ENCODE results near the gene HEPN1. TPM values are rescaled to one million over a fixed set of nuclear protein-coding genes. Genes with fewer than 3 reads are reported as not detected.

Gene HEPN1
- total RNA-seq, 3 donors from 2014 or later, result not detected

GRCh38 chr11:124937336-124937935 is 18.4 kb downstream of the HEPN1 start:
- no peak for ATAC-seq

GRCh38 chr11:124938206-124938765 is 19.2 kb downstream of the HEPN1 start:
- no peak for ATAC-seq
- DNase-seq, result no peak
- peaks cover 3% of the 10 kb centered on the region for H3K4me1 Mint-ChIP-seq (ENCODE audit: low read depth)
- H3K36me3 Mint-ChIP-seq (ENCODE audit: insufficient read depth), result no peaks in the 10 kb centered on the region
- peaks cover 3% of the 10 kb centered on the region for H3K27me3 Mint-ChIP-seq (ENCODE audit: low read depth)
- no peak overlapping the region for H3K4me3 Mint-ChIP-seq
- no peaks in the 10 kb centered on the region for H3K9me3 Mint-ChIP-seq

More at GRCh38 chr11:124937336-124937935, 18.4 kb downstream of the HEPN1 start:
- Mint-ChIP-seq H3K27me3 (ENCODE audit: low read depth) (peaks cover 3% of the 10 kb centered on the region), H3K36me3 (ENCODE audit: insufficient read depth) (no peaks in the 10 kb centered on the region), H3K4me1 (ENCODE audit: low read depth) (no peaks in the 10 kb centered on the region), H3K4me3 (no peak overlapping the region), H3K9me3 (no peaks in the 10 kb centered on the region)
- no peak for DNase-seq

- Mint-ChIP-seq H3K4me3 (no peak overlapping the region), H3K27me3 (ENCODE audit: low read depth) (peaks cover 3% of the 10 kb centered on the region), H3K9me3 (no peaks in the 10 kb centered on the region), H3K4me1 (ENCODE audit: low read depth) (peaks cover 9% of the 10 kb centered on the region), H3K36me3 (ENCODE audit: insufficient read depth) (no peaks in the 10 kb centered on the region)
- DNase-seq, result no peak
- ATAC-seq, result no peak
Observed at GRCh38 chr11:124938970-124939369, 19.9 kb downstream of the HEPN1 start.

- ATAC-seq, result no peak
- H3K4me1 Mint-ChIP-seq (ENCODE audit: low read depth), result peaks cover 9% of the 10 kb centered on the region
Observed at GRCh38 chr11:124941703-124942102, 22.7 kb downstream of the HEPN1 start.

GRCh38 chr11:124942466-124943253 is 23.6 kb downstream of the HEPN1 start:
- Mint-ChIP-seq H3K9me3 (no peaks in the 10 kb centered on the region), H3K36me3 (ENCODE audit: insufficient read depth) (no peaks in the 10 kb centered on the region), H3K27me3 (ENCODE audit: low read depth) (no peaks in the 10 kb centered on the region), H3K4me1 (ENCODE audit: low read depth) (peaks cover 9% of the 10 kb centered on the region), H3K4me3 (no peak overlapping the region)
- DNase-seq, result no peak
- ATAC-seq, result no peak

More at GRCh38 chr11:124941703-124942102, 22.7 kb downstream of the HEPN1 start:
- H3K9me3 Mint-ChIP-seq, result no peaks in the 10 kb centered on the region
- H3K4me3 Mint-ChIP-seq, result no peak overlapping the region
- no peak for DNase-seq
- H3K27me3 Mint-ChIP-seq (ENCODE audit: low read depth), result no peaks in the 10 kb centered on the region
- H3K36me3 Mint-ChIP-seq (ENCODE audit: insufficient read depth), result no peaks in the 10 kb centered on the region

- no peaks in the 10 kb centered on the region for H3K27me3 Mint-ChIP-seq (ENCODE audit: low read depth)
- peaks cover under 1% of the 10 kb centered on the region for H3K9me3 Mint-ChIP-seq
- H3K4me3 Mint-ChIP-seq, result no peak overlapping the region
- DNase-seq, result no peak
- ATAC-seq, result no peak
- H3K4me1 Mint-ChIP-seq (ENCODE audit: low read depth), result peaks cover 10% of the 10 kb centered on the region
- H3K36me3 Mint-ChIP-seq (ENCODE audit: insufficient read depth), result peaks cover under 1% of the 10 kb centered on the region
Observed at GRCh38 chr11:124943254-124943616, 24.2 kb downstream of the HEPN1 start.

GRCh38 chr11:124943741-124944140 is 24.7 kb downstream of the HEPN1 start:
- ATAC-seq (no peak), DNase-seq (no peak)
- Mint-ChIP-seq H3K27me3 (ENCODE audit: low read depth) (no peaks in the 10 kb centered on the region), H3K36me3 (ENCODE audit: insufficient read depth) (peaks cover 3% of the 10 kb centered on the region), H3K4me1 (ENCODE audit: low read depth) (peaks cover 14% of the 10 kb centered on the region), H3K9me3 (peaks cover 6% of the 10 kb centered on the region), H3K4me3 (no peak overlapping the region)

- Mint-ChIP-seq H3K9me3 (peaks cover 8% of the 10 kb centered on the region), H3K27me3 (ENCODE audit: low read depth) (no peaks in the 10 kb centered on the region), H3K36me3 (ENCODE audit: insufficient read depth) (peaks cover 3% of the 10 kb centered on the region), H3K4me3 (no peak overlapping the region), H3K4me1 (ENCODE audit: low read depth) (peaks cover 14% of the 10 kb centered on the region)
- ATAC-seq, result no peak
- no peak for DNase-seq
Observed at GRCh38 chr11:124944565-124944964, 25.5 kb downstream of the HEPN1 start.

- Mint-ChIP-seq H3K9me3 (peaks cover 8% of the 10 kb centered on the region), H3K27me3 (ENCODE audit: low read depth) (no peaks in the 10 kb centered on the region), H3K4me1 (ENCODE audit: low read depth) (peaks cover 14% of the 10 kb centered on the region), H3K36me3 (ENCODE audit: insufficient read depth) (peaks cover 3% of the 10 kb centered on the region), H3K4me3 (no peak overlapping the region)
- ATAC-seq, result no peak
- no peak for DNase-seq
Observed at GRCh38 chr11:124945826-124946225, 26.8 kb downstream of the HEPN1 start.

- no peak overlapping the region for H3K4me3 Mint-ChIP-seq
- peaks cover 14% of the 10 kb centered on the region for H3K4me1 Mint-ChIP-seq (ENCODE audit: low read depth)
- H3K9me3 Mint-ChIP-seq, result peaks cover 8% of the 10 kb centered on the region
- ATAC-seq, result no peak
- peaks cover 3% of the 10 kb centered on the region for H3K36me3 Mint-ChIP-seq (ENCODE audit: insufficient read depth)
- H3K27me3 Mint-ChIP-seq (ENCODE audit: low read depth), result no peaks in the 10 kb centered on the region
- DNase-seq, result no peak
Observed at GRCh38 chr11:124946735-124947141, 27.7 kb downstream of the HEPN1 start.

GRCh38 chr11:124950601-124951330 is 31.7 kb downstream of the HEPN1 start:
- ATAC-seq, result no peak
- no peak for DNase-seq
- peaks cover 5% of the 10 kb centered on the region for H3K4me1 Mint-ChIP-seq (ENCODE audit: low read depth)
- H3K36me3 Mint-ChIP-seq (ENCODE audit: insufficient read depth), result peaks cover 3% of the 10 kb centered on the region
- H3K27me3 Mint-ChIP-seq (ENCODE audit: low read depth), result no peaks in the 10 kb centered on the region
- H3K4me3 Mint-ChIP-seq, result no peak overlapping the region
- peaks cover 8% of the 10 kb centered on the region for H3K9me3 Mint-ChIP-seq

GRCh38 chr11:124951341-124951740 is 32.3 kb downstream of the HEPN1 start:
- Mint-ChIP-seq H3K4me3 (no peak overlapping the region), H3K27me3 (ENCODE audit: low read depth) (no peaks in the 10 kb centered on the region), H3K4me1 (ENCODE audit: low read depth) (peaks cover 5% of the 10 kb centered on the region), H3K9me3 (peaks cover 8% of the 10 kb centered on the region), H3K36me3 (ENCODE audit: insufficient read depth) (peaks cover 3% of the 10 kb centered on the region)
- DNase-seq (no peak), ATAC-seq (no peak)

GRCh38 chr11:124953753-124954589 is 34.9 kb downstream of the HEPN1 start, which contains the start of gene CCDC15:
Gene CCDC15, plus strand, starts transcription at chr11:124954202. Its CDS starts 531 bp downstream, at chr11:124954733.
- Mint-ChIP-seq H3K27me3 (ENCODE audit: low read depth) (no peaks in the 10 kb centered on the region), H3K9me3 (no peaks in the 10 kb centered on the region), H3K36me3 (ENCODE audit: insufficient read depth) (no peaks in the 10 kb centered on the region), H3K4me3 (no peak within 1 kb of the TSS), H3K4me1 (ENCODE audit: low read depth) (no peaks in the 10 kb centered on the region)
- DNase-seq (peak; percentile 93), ATAC-seq (peak; percentile 99 to 100)

GRCh38 chr11:124954590-124954955 is 35.5 kb downstream of the HEPN1 start:
- ATAC-seq (no peak), DNase-seq (no peak)
- Mint-ChIP-seq H3K27me3 (ENCODE audit: low read depth) (no peaks in the 10 kb centered on the region), H3K4me1 (ENCODE audit: low read depth) (no peaks in the 10 kb centered on the region), H3K9me3 (no peaks in the 10 kb centered on the region), H3K36me3 (ENCODE audit: insufficient read depth) (no peaks in the 10 kb centered on the region), H3K4me3 (no peak overlapping the region)

Data from activated T-cell treated with anti-CD3 and anti-CD28 coated beads, Interleukin-2, amount 50 U/mL, for 4 hours (primary cell).